ENCODE results near the gene MRPL24. TPM values are rescaled to one million over a fixed set of nuclear protein-coding genes. Genes with fewer than 3 reads are reported as not detected.

The MRPL24 gene
- total RNA-seq, result 42.4 and 46.3 TPM in 2 replicates

DNA sequence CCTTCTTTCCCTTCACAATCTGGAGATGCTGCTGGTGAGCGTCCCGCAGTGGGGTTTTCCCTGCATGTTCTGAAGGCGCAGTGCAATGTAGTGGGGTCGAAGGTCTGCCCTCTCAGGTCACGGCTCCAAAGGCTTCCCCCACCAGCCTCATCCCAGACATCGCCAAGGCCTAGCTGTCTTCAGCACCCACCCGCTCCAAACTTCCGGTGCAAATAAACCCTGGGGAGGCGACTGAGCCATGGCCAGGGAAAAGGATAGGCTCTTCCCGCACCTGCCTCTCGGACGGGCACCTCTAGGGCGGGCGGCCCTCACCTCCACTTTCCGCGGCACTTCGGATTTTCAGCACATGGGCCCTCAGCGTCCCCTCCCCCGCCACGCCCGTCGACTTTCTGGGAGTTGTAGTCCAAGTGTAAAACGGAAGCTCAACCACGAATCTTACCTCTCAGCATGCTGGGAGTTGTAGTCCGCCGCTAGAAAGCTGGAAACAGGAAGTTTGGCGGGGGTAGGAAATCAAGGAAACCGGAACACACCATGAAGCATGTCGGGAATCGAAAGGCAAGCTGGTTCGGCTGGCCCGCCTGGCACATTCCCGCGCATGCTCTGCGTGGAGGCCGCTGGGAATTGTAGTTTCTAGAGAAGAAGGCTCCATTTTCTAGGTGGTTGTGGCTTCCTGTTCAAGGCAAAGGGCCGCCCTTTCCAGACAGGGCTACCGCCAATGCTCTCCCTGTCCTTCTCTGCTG lies at the start of gene MRPL24:
Gene MRPL24 (minus strand): TSS at position 348 of the 740 bp plus-strand sequence. CDS start 2,384 bp downstream, outside the sequence.

DNA sequence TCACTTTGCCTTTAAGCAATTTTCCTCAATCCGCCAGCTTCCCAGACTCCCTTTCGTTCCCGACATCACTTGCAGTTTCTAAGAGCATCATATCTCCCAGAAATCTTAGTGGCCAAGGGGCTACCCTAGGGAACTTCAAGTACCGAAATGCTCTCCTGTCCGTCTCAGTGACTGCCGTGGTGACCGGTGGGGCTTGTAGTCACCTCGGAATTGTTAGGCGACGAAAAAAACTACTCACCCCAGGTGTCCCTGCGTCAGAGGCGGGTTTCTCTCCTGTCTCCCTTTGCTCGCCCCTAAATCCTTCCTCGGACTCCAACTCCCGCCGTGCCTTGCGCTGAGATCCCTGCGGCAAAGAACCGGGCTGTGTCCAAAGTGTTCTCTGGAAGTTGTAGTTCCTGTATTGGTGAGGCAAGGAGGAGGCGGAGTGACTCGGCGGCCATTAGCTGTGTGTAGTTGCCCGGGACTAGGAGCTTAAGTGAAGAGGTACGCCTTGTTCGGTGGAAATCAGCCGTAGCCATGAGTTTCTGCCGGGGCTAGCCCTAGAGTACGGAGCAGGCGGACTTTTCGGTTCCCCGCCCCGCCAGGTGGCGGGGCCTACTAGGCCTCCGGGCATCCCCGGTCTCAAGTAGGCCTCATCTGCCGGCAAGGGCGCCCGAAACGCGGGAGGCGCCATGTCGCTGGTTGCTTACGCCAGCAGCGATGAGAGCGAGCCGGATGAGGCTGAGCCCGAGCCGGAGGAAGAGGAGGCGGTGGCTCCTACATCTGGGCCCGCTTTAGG lies 26.4 kb upstream of the MRPL24 start, which contains the start of gene PRCC:
Gene PRCC (plus strand): TSS at position 435 of the 778 bp plus-strand sequence. CDS start 237 bp downstream, at position 672.

GRCh38 chr1:156751451-156751756 lies 10.5 kb upstream of the MRPL24 start, which contains the start of gene HDGF:
Gene HDGF, minus strand, starts transcription at chr1:156751675. Its CDS starts 246 bp downstream, at chr1:156751429.

DNA sequence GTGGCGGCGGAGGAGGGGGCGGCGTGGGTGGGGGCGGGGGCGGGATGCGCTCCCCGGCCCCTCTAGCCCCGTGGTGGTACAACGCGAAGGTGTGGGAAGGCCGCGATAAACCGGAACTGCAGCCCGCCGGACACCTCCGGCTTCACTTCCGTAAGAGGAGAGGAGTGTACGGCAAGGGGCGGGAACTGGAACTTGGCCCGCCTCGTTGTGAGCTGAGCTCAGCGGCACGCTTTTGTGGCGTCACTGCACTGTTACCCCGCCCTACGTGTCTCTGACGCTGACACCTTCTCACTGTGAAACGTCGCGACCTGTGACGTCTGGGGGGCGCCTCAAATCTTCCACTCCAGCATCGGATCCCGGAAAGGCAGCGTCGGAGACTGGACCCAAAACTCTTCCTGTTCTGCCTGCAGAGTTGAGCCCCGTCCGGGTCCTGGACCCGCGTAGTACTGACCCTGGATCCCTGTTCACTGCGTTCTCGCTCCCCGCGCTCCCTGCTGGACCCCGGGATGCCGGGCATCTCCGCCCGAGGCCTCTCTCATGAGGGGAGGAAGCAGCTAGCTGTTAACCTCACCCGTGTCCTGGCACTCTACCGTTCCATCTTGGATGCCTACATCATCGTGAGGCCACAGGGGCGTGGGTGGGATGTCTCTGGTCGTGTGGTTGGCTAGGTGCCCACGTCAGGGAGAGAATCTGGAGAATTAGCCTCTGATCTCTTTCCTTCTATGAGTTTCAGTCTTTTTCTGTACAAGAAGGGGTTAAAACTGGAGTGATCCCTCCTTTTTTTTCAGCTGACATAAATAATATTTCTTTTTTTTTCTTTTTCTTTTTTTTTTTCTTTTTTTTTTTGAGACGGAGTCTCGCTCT lies 12.1 kb downstream of the MRPL24 start, which contains the start of gene ISG20L2:
Gene ISG20L2 (minus strand): TSS at position 168 of the 864 bp plus-strand sequence. CDS start 1,114 bp downstream, outside the sequence.

GRCh38 chr1:156727926-156728598 lies 12.8 kb downstream of the MRPL24 start, which contains the start of gene METTL25B:
Gene METTL25B, plus strand, starts transcription at chr1:156728469. Its CDS starts 636 bp downstream, at chr1:156729105.

DNA sequence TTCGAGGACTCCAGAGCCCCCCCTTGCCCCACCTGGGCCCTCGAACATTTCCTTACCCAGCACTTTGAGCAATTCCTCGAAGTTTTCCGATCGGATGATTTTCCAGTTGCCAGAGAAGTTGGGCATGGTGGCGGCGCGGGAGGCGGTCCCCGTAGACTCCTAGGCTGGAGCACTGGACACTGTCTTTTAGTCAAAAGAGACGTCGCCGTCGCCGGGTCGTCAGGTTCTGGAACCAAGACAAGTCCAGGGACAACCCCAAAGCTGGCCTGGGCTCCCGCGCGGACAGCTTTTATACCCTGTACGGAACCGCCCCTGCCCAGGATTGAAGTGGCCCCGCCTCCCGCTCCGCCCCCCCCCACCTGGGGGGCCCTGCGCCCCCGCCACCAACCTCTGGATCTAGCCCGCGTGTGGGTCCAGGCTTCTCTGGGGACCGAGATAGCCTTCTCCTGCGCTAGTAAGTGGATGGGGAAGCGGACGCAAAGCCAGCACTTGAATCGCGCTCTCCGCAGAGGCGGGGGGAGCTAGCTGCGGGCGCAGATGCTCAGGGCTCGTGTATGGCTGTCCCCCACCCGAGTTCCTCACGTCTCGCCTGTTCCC lies 35.5 kb downstream of the MRPL24 start, which contains the start of gene CRABP2:
Gene CRABP2 (minus strand): TSS at position 263 of the 597 bp plus-strand sequence. CDS start 137 bp downstream, at position 126.

Other genes with a start within 250 kb of the MRPL24 start
- gene MEF2D, start 240.3 kb downstream of the MRPL24 start, total RNA-seq, result 10.6 and 18.1 TPM in 2 replicates
- gene IQGAP3, start 168.5 kb downstream of the MRPL24 start, total RNA-seq, result 32.6 and 51.6 TPM in 2 replicates
- not detected in 2 replicates for gene TTC24, start 161.4 kb downstream of the MRPL24 start, total RNA-seq
- gene NAXE, start 149.3 kb downstream of the MRPL24 start, total RNA-seq, result 69.1 and 79.3 TPM in 2 replicates
- 26.1 and 30.9 TPM in 2 replicates for gene GPATCH4, start 139.6 kb downstream of the MRPL24 start, total RNA-seq
- gene HAPLN2, start 121.7 kb downstream of the MRPL24 start, total RNA-seq, result not detected in 2 replicates
- gene BCAN, start 99.0 kb downstream of the MRPL24 start, total RNA-seq, result not detected in 2 replicates
- 240 and 287 TPM in 2 replicates for gene NES, start 63.7 kb downstream of the MRPL24 start, total RNA-seq
- 0.72 and 1.2 TPM in 2 replicates for gene CRABP2, start 35.5 kb downstream of the MRPL24 start, total RNA-seq
- gene METTL25B, start 12.6 kb downstream of the MRPL24 start, total RNA-seq, result 10.0 and 13.0 TPM in 2 replicates
- gene ISG20L2, start 12.3 kb downstream of the MRPL24 start, total RNA-seq, result 28.3 and 30.5 TPM in 2 replicates
- gene HDGF, start 10.6 kb upstream of the MRPL24 start, total RNA-seq, result 227 and 275 TPM in 2 replicates
- gene PRCC, start 26.4 kb upstream of the MRPL24 start, total RNA-seq, result 29.5 and 31.9 TPM in 2 replicates
- 0.27 and 0.65 TPM in 2 replicates for gene SH2D2A, start 75.8 kb upstream of the MRPL24 start, total RNA-seq
- gene INSRR, start 118.0 kb upstream of the MRPL24 start, total RNA-seq, result not detected in 2 replicates
- gene NTRK1, start 119.8 kb upstream of the MRPL24 start, total RNA-seq, result not detected in 2 replicates
- gene PEAR1, start 152.6 kb upstream of the MRPL24 start, total RNA-seq, result 45.9 and 50.5 TPM in 2 replicates
- gene LRRC71, start 179.5 kb upstream of the MRPL24 start, total RNA-seq, result 0.27 and 0.36 TPM in 2 replicates